ENCODE data around the gene ADAM12.

ADAM12 gene

DNA sequence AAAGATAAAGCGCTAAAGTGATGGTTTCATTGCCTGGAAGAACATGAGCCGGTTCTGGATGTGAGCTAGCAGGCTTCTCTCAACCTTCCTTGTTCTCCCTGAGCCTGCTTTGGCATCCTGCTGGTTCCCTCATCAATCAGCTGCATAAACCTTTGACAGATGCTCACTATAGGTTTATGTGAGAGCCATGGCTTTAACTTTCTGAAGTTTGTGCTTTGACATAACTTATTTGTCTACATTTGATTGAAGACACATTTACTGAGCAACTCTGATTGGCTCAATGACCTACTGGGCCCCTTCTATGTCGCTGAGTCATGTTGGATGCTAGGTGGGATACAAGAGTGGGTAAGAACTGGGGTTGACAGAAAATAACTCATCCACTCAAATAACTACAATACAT is 192.0 kb downstream of the ADAM12 start:
- no peaks in the 10 kb centered on the region for H3K9me3 ChIP-seq

DNA sequence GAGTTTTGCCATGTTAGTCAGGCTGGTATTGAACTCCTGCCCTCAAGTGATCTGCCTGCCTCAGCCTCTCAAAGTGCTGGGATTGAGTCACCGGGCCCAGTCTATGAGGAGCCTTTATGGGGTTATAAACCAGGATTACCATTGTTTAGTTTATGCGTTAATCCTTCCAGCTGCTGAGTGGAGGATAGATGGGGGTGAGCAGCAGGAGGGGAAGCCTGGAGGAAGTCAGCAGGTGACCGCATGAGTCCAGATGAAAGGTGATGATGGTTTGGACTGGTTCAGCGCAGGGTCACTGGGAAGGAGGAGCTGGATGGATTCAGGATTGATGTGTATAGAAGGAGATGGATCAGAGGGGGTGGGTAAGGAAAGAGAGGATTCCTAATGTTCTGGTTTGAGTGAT is 197.1 kb downstream of the ADAM12 start:
- Histone ChIP-seq H3K4me1 (ENCODE audit: control insufficient read depth in 1 of 2, insufficient read depth in 1 of 2, low read depth in 1 of 2, low read length in 1 of 2) (no peaks in the 10 kb centered on the region), H3K27ac (no peak overlapping the region), H3K4me3 (ENCODE audit: low read depth in 1 of 2, low read length in 1 of 2) (no peak overlapping the region), H3K27me3 (no peaks in the 10 kb centered on the region), H3K36me3 (no peaks in the 10 kb centered on the region), H3K9me3 (no peaks in the 10 kb centered on the region)
- TF ChIP-seq, protein P1, sequence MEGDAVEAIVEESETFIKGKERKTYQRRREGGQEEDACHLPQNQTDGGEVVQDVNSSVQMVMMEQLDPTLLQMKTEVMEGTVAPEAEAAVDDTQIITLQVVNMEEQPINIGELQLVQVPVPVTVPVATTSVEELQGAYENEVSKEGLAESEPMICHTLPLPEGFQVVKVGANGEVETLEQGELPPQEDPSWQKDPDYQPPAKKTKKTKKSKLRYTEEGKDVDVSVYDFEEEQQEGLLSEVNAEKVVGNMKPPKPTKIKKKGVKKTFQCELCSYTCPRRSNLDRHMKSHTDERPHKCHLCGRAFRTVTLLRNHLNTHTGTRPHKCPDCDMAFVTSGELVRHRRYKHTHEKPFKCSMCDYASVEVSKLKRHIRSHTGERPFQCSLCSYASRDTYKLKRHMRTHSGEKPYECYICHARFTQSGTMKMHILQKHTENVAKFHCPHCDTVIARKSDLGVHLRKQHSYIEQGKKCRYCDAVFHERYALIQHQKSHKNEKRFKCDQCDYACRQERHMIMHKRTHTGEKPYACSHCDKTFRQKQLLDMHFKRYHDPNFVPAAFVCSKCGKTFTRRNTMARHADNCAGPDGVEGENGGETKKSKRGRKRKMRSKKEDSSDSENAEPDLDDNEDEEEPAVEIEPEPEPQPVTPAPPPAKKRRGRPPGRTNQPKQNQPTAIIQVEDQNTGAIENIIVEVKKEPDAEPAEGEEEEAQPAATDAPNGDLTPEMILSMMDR (IDR thresholded peaks at IDR 0.05), result no peak

More for the DNA sequence above, 192.0 kb downstream of the ADAM12 start:
- Histone ChIP-seq H3K27ac (no peak overlapping the region), H3K4me3 (ENCODE audit: low read depth in 1 of 2, low read length in 1 of 2) (no peak overlapping the region), H3K36me3 (no peaks in the 10 kb centered on the region), H3K4me1 (ENCODE audit: control insufficient read depth in 1 of 2, insufficient read depth in 1 of 2, low read depth in 1 of 2, low read length in 1 of 2) (no peaks in the 10 kb centered on the region), H3K27me3 (no peaks in the 10 kb centered on the region)
- TF ChIP-seq, protein P1 (IDR thresholded peaks at IDR 0.05), result no peak

- Histone ChIP-seq H3K27ac (no peak overlapping the region), H3K4me3 (ENCODE audit: low read depth in 1 of 2, low read length in 1 of 2) (no peak overlapping the region), H3K27me3 (no peaks in the 10 kb centered on the region), H3K4me1 (ENCODE audit: control insufficient read depth in 1 of 2, insufficient read depth in 1 of 2, low read depth in 1 of 2, low read length in 1 of 2) (no peaks in the 10 kb centered on the region), H3K9me3 (no peaks in the 10 kb centered on the region), H3K36me3 (no peaks in the 10 kb centered on the region)
- TF ChIP-seq, protein P1 (IDR thresholded peaks at IDR 0.05), result no peak
These were observed 199.5 kb downstream of the ADAM12 start for GRCh38 chr10:126188679-126189200.

- TF ChIP-seq, protein P1 (IDR thresholded peaks at IDR 0.05), result no peak
- no peaks in the 10 kb centered on the region for H3K36me3 ChIP-seq
- no peak overlapping the region for H3K27ac ChIP-seq
- H3K9me3 ChIP-seq, result no peaks in the 10 kb centered on the region
- H3K4me3 ChIP-seq (ENCODE audit: low read depth in 1 of 2, low read length in 1 of 2), result no peak overlapping the region
- no peaks in the 10 kb centered on the region for H3K4me1 ChIP-seq (ENCODE audit: control insufficient read depth in 1 of 2, insufficient read depth in 1 of 2, low read depth in 1 of 2, low read length in 1 of 2)
- no peaks in the 10 kb centered on the region for H3K27me3 ChIP-seq
These were observed 200.9 kb downstream of the ADAM12 start for GRCh38 chr10:126187399-126187798.

GRCh38 chr10:126186766-126187165 is 201.5 kb downstream of the ADAM12 start:
- no peaks in the 10 kb centered on the region for H3K9me3 ChIP-seq
- no peaks in the 10 kb centered on the region for H3K4me1 ChIP-seq (ENCODE audit: control insufficient read depth in 1 of 2, insufficient read depth in 1 of 2, low read depth in 1 of 2, low read length in 1 of 2)
- H3K27ac ChIP-seq, result no peak overlapping the region
- TF ChIP-seq, protein P1 (IDR thresholded peaks at IDR 0.05), result no peak
- no peak overlapping the region for H3K4me3 ChIP-seq (ENCODE audit: low read depth in 1 of 2, low read length in 1 of 2)
- H3K36me3 ChIP-seq, result no peaks in the 10 kb centered on the region
- no peaks in the 10 kb centered on the region for H3K27me3 ChIP-seq

Data from neutrophil (primary cell).